ENCODE results near the gene SLFN12L.
"Not testable (repeated sequence)": the region's sequence is repeated elsewhere in the genome, so short reads cannot be mapped to it uniquely, and the experiment has no call there.

SLFN12L gene

GRCh38 chr17:35541434-35541833, 4.0 kb upstream of the SLFN12L start:
- no peak for DNase-seq

DNA sequence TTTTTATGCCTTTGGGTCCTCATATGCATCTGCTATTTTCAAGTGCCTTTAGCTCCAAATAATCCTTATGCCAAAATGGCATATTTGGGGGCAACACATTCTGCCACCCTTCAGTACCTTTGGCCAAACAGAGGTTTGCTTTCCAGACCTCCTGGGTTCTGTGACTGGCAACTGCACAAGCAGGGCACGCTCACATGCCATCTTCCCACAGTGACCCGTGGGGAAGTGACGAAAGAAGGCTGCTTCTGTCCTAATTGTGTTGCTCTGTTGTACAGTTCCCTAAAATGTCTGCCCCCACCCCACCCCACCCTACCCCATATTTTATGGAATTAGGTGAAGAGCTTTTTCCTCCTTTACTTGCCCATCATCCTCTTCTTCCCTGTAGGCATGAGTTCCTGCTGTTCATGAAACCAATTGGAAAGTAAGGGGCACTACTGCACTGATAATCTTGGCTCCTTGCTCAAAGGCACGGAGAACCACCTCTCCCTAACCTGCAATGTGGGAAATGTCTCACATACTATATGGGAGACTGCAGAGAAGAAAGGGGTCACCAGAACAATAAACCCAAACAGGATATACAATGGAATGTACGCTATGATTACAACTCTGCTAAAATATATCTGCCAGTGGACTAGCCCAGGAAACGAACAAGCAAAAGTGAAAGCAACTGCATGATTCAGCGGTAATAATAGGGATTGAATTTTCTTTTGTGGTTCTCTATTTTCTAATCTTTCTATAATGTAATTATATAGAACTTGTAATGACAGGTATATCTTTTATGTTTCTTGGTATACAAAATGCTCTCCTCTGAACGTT, 3.3 kb upstream of the SLFN12L start:
- peak; percentile 63 to 64 for DNase-seq

- no peak for DNase-seq
Measured at GRCh38 chr17:35539659-35540026, 2.2 kb upstream of the SLFN12L start.

DNA sequence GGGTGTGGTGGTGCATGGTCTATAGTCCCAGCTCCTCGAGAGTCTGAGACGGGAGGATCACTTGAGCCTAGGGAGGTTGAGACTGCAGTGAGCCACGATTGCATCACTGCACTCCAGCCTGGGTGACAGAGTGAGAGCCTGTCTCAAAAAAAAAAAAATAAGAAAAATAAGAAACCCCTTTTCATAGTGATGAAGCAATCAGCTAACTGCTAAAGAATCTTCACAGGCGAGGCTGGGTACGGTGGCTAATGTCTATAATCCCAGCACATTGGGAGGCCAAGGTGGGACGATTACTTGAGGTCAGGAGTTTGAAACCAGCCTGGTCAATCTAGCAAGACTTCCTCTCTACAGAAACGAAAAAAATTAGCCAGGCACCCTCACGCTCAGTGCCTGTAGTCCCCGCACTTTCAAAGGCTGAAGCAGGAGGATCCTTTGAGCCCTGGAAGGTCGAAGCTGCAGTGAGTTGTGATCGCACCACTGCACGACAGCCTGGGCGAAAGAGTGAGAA, 760 bp downstream of the SLFN12L start:
- peak in 1 of 2 donors; percentile 17 for DNase-seq

DNA sequence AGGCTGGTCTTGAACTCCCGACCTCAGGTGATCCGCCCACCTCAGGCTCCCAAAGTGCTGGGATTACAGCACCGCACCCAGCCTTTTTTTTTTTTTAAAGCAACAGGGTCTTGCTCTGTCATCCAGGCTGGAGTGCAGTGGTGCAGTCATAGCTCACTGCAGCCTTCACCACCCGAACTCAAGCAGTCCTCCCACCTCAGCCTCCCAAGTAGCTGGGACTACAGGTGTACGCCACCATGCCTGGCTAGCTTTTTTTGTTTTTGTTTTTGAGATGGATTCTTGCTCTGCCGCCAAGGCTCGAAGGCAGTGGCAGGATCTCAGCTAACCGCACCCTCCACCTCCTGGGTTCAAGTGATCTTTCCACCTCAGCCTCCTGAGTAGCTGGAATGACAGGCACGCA, 2.1 kb downstream of the SLFN12L start:
- not testable (repeated sequence) for DNase-seq

GRCh38 chr17:35534576-35535093, 2.8 kb downstream of the SLFN12L start:
- DNase-seq, result no peak

- peak in 1 of 2 donors; percentile 60 for DNase-seq
Measured at GRCh38 chr17:35531160-35531559, 6.3 kb downstream of the SLFN12L start.

GRCh38 chr17:35529866-35530265, 7.6 kb downstream of the SLFN12L start:
- DNase-seq, result peak in 1 of 2 donors; percentile 57

- not testable (repeated sequence) for DNase-seq
Measured at GRCh38 chr17:35529326-35529725, 8.2 kb downstream of the SLFN12L start.

DNA sequence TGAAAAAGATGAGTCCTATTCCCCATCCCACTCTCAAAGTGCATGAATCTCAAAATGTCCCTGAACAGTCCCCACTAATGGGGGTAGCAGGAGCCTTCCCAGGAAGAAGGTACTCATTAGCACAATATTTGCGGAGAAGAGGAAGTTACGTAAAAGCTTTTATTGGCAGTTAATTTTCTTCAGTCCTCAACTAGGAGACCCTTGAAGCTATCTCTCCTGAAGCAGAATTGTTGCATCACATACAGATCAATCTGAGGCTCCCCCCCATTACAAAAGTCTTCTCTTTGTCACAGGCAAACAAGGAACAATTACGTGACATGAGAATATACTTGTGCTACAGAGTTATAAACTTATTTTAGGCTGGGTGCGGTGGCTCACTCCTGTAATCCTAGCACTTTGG, 14.2 kb downstream of the SLFN12L start:
- no peak for DNase-seq

GRCh38 chr17:35521654-35522256, 15.7 kb downstream of the SLFN12L start:
- DNase-seq, result peak; percentile 58 to 64

DNA sequence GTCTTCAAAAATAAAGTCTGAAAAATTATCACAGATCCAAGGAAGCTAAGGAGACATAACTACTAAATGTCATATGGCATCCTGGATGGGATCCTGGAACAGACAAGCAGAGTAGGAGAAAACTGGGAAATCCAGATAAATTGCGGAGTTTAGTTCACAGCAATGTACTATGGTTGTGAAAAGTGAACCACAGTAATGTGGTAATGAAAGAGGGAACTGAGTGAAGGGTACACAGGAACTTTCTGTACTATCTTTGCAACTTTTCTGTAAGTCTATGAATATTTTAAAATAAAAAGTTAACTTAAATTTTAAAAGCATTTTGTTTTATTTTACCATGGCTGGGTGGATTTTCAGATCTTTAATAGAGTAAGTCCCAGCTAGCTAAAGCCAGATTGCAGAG, 16.3 kb downstream of the SLFN12L start:
- DNase-seq, result no peak

DNA sequence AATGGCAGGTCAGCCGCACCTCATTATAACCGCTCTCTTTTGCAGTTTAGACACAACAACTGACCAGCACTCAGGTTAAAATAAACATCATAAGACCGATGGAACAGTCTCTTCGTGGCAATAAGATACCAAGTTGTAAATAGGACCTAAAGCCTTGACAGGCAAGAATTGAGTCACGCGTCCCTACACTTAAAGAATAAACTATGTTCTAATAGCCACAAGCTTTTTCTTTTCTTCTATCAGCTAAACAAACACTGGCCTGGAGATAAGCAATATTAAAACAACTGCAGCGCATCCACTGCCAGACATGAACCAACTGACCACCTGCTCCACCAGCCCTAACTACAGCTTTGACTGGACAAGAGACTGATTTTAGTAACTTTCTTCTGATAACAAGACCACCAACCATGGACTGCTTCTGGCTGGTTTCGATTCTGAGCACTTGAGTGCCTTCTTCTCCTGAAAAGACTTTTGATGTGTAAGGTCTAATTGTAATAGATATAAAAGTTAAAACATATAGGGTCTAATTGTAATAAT, 17.5 kb downstream of the SLFN12L start:
- DNase-seq, result no peak

GRCh38 chr17:35519439-35519838, 18.0 kb downstream of the SLFN12L start:
- DNase-seq, result peak in 1 of 2 donors; percentile 27

GRCh38 chr17:35518431-35518830, 19.0 kb downstream of the SLFN12L start:
- not testable (repeated sequence) for DNase-seq

- DNase-seq, result no peak
Measured at GRCh38 chr17:35515027-35515426, 22.5 kb downstream of the SLFN12L start.

DNA sequence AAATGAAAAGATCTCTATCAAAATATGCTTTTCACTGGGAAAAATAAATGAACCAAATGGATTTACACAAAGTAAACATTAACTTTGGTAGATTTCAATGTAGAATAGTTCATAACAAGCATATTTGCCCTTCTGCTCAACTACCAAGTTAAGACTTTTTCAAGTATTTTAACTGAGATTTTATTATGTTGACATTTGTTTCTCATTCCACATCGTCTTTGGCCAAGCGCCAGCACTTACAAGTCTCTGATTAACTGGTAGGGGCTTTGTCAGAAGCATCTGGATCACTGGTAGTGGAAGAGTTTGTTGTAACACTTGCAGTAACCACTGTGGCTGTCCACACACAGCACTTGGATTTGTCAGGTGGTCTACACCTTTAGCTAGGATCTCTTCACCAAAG, 22.9 kb downstream of the SLFN12L start:
- DNase-seq, result no peak

DNA sequence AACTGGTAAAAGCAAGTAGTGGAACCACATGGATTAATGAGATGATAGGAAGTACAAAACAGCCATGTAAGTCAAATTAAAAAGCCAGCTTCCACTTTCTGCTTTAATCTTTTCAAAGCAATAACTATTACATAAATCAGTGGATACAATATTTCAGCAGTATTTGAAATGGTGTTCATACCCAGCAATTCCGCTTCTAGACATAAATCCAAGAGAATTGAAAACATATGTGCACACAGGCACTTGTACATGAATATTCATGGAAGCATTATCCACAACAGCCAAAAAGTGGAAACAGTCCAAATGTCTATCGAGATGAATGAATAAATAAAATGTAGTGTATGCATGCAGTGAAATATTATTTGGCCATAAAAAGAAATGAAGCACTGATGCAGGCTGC, 27.4 kb downstream of the SLFN12L start:
- DNase-seq, result no peak

- not testable (repeated sequence) for DNase-seq
Measured at GRCh38 chr17:35507714-35508113, 29.8 kb downstream of the SLFN12L start.

GRCh38 chr17:35499548-35499947, 37.9 kb downstream of the SLFN12L start:
- DNase-seq, result no peak

- no peak for DNase-seq
Measured at GRCh38 chr17:35498448-35499178, 38.9 kb downstream of the SLFN12L start.

- no peak for DNase-seq
Measured at GRCh38 chr17:35496451-35497290, 40.8 kb downstream of the SLFN12L start.

Data from CD4-positive, alpha-beta T cell treated with Interleukin-4 for 1 hour (primary cell).